HL-60 (cell line): ENCODE data around the gene FKBP6.

Experiments used
- DNase-seq, 2 experiments: peaks; one replicate each; pipeline ENCODE4 v3.0.0-alpha.2; 2010 to 2020; ENCODE audit warnings: low read depth in 1 of 2, low spot score in 1 of 2
- H3K27ac ChIP-seq: fragments of 250-450 bp; sonication (Bioruptor Pico); replicated peaks from 2 replicates; pipeline ENCODE4 v1.5.1; 2020; ENCODE audit warnings: mild to moderate bottlenecking, moderate library complexity
- H3K27me3 ChIP-seq: fragments of 250-450 bp; sonication (Bioruptor Pico); 2 replicates; pipeline ENCODE4 v1.5.1; 2021; ENCODE audit warnings: mild to moderate bottlenecking, moderate library complexity; ENCODE audit not compliant: insufficient read depth, poor library complexity, severe bottlenecking
- H3K4me3 ChIP-seq: replicated peaks from 2 replicates; pipeline ENCODE4 v1.5.1; 2011; ENCODE audit warnings: mild to moderate bottlenecking, control low read depth, low read length; ENCODE audit not compliant: insufficient read depth
- GABPA ChIP-seq: IDR thresholded peaks from 2 replicates; pipeline ENCODE4 v1.6.1; 2012; ENCODE audit warnings: low read depth
- POLR2AphosphoS5 ChIP-seq: IDR thresholded peaks from 2 replicates; pipeline ENCODE4 v1.6.1; 2012; ENCODE audit warnings: low read depth
- SPI1 ChIP-seq: IDR thresholded peaks from 2 replicates; pipeline ENCODE4 v1.6.1; 2012; ENCODE audit warnings: low read depth, mild to moderate bottlenecking, borderline replicate concordance
- TF ChIP-seq, protein P1 (sequence below): IDR thresholded peaks from 2 replicates; pipeline ENCODE4 v1.6.1; 2012; ENCODE audit warnings: low read depth; ENCODE audit not compliant: insufficient replicate concordance
- TF ChIP-seq, protein P2 (sequence below): IDR thresholded peaks from one replicate; pipeline ENCODE4 v1.5.1; 2011; ENCODE audit warnings: low read length, control low read depth, inconsistent platforms; ENCODE audit not compliant: insufficient read depth

FKBP6 gene

GRCh38 chr7:73341877-73342276 is 13.9 kb downstream of the FKBP6 start:
- H3K4me3 ChIP-seq, result no peak overlapping the region
- TF ChIP-seq GABPA (no peak), POLR2AphosphoS5 (no peak), SPI1 (no peak)
- TF ChIP-seq, protein P1, sequence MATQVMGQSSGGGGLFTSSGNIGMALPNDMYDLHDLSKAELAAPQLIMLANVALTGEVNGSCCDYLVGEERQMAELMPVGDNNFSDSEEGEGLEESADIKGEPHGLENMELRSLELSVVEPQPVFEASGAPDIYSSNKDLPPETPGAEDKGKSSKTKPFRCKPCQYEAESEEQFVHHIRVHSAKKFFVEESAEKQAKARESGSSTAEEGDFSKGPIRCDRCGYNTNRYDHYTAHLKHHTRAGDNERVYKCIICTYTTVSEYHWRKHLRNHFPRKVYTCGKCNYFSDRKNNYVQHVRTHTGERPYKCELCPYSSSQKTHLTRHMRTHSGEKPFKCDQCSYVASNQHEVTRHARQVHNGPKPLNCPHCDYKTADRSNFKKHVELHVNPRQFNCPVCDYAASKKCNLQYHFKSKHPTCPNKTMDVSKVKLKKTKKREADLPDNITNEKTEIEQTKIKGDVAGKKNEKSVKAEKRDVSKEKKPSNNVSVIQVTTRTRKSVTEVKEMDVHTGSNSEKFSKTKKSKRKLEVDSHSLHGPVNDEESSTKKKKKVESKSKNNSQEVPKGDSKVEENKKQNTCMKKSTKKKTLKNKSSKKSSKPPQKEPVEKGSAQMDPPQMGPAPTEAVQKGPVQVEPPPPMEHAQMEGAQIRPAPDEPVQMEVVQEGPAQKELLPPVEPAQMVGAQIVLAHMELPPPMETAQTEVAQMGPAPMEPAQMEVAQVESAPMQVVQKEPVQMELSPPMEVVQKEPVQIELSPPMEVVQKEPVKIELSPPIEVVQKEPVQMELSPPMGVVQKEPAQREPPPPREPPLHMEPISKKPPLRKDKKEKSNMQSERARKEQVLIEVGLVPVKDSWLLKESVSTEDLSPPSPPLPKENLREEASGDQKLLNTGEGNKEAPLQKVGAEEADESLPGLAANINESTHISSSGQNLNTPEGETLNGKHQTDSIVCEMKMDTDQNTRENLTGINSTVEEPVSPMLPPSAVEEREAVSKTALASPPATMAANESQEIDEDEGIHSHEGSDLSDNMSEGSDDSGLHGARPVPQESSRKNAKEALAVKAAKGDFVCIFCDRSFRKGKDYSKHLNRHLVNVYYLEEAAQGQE, result no peak
- TF ChIP-seq, protein P2, sequence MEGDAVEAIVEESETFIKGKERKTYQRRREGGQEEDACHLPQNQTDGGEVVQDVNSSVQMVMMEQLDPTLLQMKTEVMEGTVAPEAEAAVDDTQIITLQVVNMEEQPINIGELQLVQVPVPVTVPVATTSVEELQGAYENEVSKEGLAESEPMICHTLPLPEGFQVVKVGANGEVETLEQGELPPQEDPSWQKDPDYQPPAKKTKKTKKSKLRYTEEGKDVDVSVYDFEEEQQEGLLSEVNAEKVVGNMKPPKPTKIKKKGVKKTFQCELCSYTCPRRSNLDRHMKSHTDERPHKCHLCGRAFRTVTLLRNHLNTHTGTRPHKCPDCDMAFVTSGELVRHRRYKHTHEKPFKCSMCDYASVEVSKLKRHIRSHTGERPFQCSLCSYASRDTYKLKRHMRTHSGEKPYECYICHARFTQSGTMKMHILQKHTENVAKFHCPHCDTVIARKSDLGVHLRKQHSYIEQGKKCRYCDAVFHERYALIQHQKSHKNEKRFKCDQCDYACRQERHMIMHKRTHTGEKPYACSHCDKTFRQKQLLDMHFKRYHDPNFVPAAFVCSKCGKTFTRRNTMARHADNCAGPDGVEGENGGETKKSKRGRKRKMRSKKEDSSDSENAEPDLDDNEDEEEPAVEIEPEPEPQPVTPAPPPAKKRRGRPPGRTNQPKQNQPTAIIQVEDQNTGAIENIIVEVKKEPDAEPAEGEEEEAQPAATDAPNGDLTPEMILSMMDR, result no peak
- no peak overlapping the region for H3K27ac ChIP-seq
- no peaks in the 10 kb centered on the region for H3K27me3 ChIP-seq
- DNase-seq, result peak; percentile 28 to 68

GRCh38 chr7:73342645-73343044 is 14.7 kb downstream of the FKBP6 start:
- Histone ChIP-seq H3K4me3 (no peak overlapping the region), H3K27ac (no peak overlapping the region), H3K27me3 (no peaks in the 10 kb centered on the region)
- DNase-seq, result no peak
- TF ChIP-seq SPI1, result no peak
- no peak for TF ChIP-seq POLR2AphosphoS5
- TF ChIP-seq, protein P1, result no peak
- TF ChIP-seq, protein P2, result no peak
- no peak for TF ChIP-seq GABPA

DNA sequence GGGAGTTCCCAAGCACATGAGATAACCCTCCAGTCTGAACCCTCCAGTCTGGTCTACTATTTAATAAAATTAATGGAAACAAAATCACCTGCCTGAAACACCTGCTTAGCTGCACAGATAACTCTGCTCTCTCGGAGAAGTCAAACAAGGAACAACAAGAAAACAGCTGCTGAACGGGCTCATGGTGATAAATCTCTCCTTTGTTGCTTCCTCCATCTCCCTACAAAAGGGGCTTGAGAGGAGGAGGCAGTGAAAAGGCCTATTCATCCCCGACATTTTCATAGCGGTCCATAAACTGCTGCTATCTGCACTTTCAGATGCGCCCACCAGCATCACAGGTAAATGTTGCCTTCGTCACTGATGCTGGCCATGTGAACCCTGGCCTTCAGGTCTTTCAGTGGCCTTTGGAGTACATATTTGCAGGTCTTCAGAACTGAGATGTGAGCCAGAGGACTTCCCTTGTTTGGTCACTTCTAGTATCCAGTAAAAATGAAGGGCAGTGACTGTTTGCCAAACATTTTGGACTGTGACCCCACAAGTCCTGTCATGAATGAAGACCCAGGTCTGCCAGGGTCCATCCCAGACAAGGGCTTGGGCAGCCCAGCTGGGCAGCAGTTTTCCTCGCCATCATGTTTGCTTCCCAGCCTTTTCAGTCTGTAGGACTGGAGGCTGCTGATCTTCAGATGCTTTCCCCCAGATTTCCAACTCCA is 15.9 kb downstream of the FKBP6 start:
- no peak for DNase-seq
- no peak overlapping the region for H3K27ac ChIP-seq
- no peak overlapping the region for H3K4me3 ChIP-seq
- H3K27me3 ChIP-seq, result no peaks in the 10 kb centered on the region
- TF ChIP-seq GABPA, result no peak
- TF ChIP-seq, protein P2, result no peak
- TF ChIP-seq, protein P1, result no peak
- TF ChIP-seq POLR2AphosphoS5, result no peak
- TF ChIP-seq SPI1, result no peak
